H1 (cell line): Measurements from ENCODE around the gene AK8. TPM values are rescaled to one million over a fixed set of nuclear protein-coding genes. Genes with fewer than 3 reads are reported as not detected.

Experiments
- EP300 ChIP-seq, 2 experiments: IDR thresholded peaks; 1 replicate in 1 of 2; 2 replicates in 1 of 2; pipeline ENCODE4 v1.6.1; 2011 to 2012; ENCODE audit warnings: low read depth in 2 of 2, low read length in 2 of 2, mild to moderate bottlenecking in 2 of 2, borderline replicate concordance in 1 of 2, inconsistent platforms in 1 of 2, moderate library complexity in 1 of 2
- MAX ChIP-seq: IDR thresholded peaks from 2 replicates; pipeline ENCODE4 v1.6.1; 2012; ENCODE audit warnings: inconsistent platforms
- RAD21 ChIP-seq, 2 experiments: IDR thresholded peaks in 1 of 2; conservative IDR thresholded peaks in 1 of 2; 2 replicates each; pipeline ENCODE4 v1.6.1; 2011; ENCODE audit warnings: low read depth in 2 of 2, low read length in 2 of 2, improper control_type of control experiment in 1 of 2, inconsistent platforms in 1 of 2, mild to moderate bottlenecking in 1 of 2, moderate library complexity in 1 of 2
- polyA plus RNA-seq, 7 experiments: library from polyadenylated mRNA; depleted of rRNA in 3 of 7; stranded (reverse) in 5 of 7; unstranded in 2 of 7; fragments of >200 nt in 5 of 7; fragments of 200-250 nt in 2 of 7; gene quantifications; 1 replicate in 5 of 7; 2 replicates in 1 of 7; 4 replicates in 1 of 7; pipeline versions ENCODE4 v1.2.1 to v1.2.3, GENCODE V29; 2011 to 2013; ENCODE audit warnings: missing spikeins in 2 of 7, mixed read lengths in 2 of 7
- total RNA-seq: library from RNA; stranded (reverse); fragmentation: NEBNext Ultra II Directional; extraction: Animal tissue kit (Norgen Biotek cat#: 25700); gene quantifications from 2 replicates; pipeline ENCODE4 v1.2.1, GENCODE V29; 2021

The AK8 gene
- total and polyA plus RNA-seq, 2 of the 8 experiments (the other 6 are each of a cell fraction or from before 2014, with no cell fraction given) = 0.35 to 0.48 TPM

- TF ChIP-seq EP300 (IDR thresholded peaks at IDR 0.05; ENCODE audit: borderline replicate concordance in 1 of 2, low read depth in 2 of 2, low read length in 2 of 2) (0 out of 3 replicates have a peak, but pooled peaks of 1 of the 2 experiments have one; percentile 42), RAD21 (IDR thresholded peaks at IDR 0.05 in 1 of 2, conservative IDR thresholded peaks at IDR 0.05 in 1 of 2; ENCODE audit: low read depth in 2 of 2, low read length in 2 of 2) (peak; percentile 97 to 98), MAX (0 out of 2 replicates have a peak, but pooled peaks have one; percentile 18)
Observed at GRCh38 chr9:132800038-132800648, 77.9 kb downstream of the AK8 start (continued).
